K562 (cell line): ENCODE data around the gene HBM. TPM values are rescaled to one million over a fixed set of nuclear protein-coding genes. Genes with fewer than 3 reads are reported as not detected.
A peak's percentile ranks its signal among the peaks of the same experiment; 100 is the strongest.

Source experiments
- ARNT ChIP-seq, 2 experiments: fragments of 450-650 bp; IDR thresholded peaks; 2 replicates each; pipeline ENCODE4 v1.6.1; 2016; ENCODE audit warnings: mild to moderate bottlenecking in 1 of 2
- ATF3 ChIP-seq, 2 experiments: fragments of 450-650 bp in 1 of 2; sonication (generic) in 1 of 2; formaldehyde crosslinking in 1 of 2; IDR thresholded peaks in 1 of 2; conservative IDR thresholded peaks in 1 of 2; 2 replicates each; pipeline versions ENCODE4 v1.6.1 to v1.8.1; 2016 to 2023; ENCODE audit warnings: mild to moderate bottlenecking in 2 of 2, moderate library complexity in 2 of 2, inconsistent platforms in 1 of 2, missing genetic modification reagents in 1 of 2
- CREM ChIP-seq: IDR thresholded peaks from 2 replicates; pipeline ENCODE4 v1.6.1; 2014; ENCODE audit warnings: antibody characterized with exemption, low read depth
- CXXC5 ChIP-seq: fragments of 250-450 bp; sonication (Bioruptor Pico); IDR thresholded peaks from 2 replicates; pipeline ENCODE4 v1.8.0; 2022; ENCODE audit warnings: inconsistent platforms, mild to moderate bottlenecking, moderate library complexity
- DPF2 ChIP-seq: fragments of 450-650 bp; IDR thresholded peaks from 2 replicates; pipeline ENCODE4 v1.6.1; 2016
- EP300 ChIP-seq: IDR thresholded peaks from 2 replicates; pipeline ENCODE4 v1.6.1; 2012; ENCODE audit warnings: low read length, improper control_type of control experiment
- KLF1 ChIP-seq: fragments of 450-650 bp; IDR thresholded peaks from 2 replicates; pipeline ENCODE4 v1.6.1; 2016; ENCODE audit warnings: missing genetic modification characterization, missing compliant biosample characterization
- LEF1 ChIP-seq: fragments of 450-650 bp; IDR thresholded peaks from 2 replicates; pipeline ENCODE4 v1.6.1; 2016; ENCODE audit warnings: mild to moderate bottlenecking
- MAZ ChIP-seq, 2 experiments: fragments of 450-650 bp in 1 of 2; sonication (generic) in 1 of 2; formaldehyde crosslinking; IDR thresholded peaks in 1 of 2; conservative IDR thresholded peaks in 1 of 2; 2 replicates each; pipeline versions ENCODE4 v1.4.0 to v1.5.0; 2020; ENCODE audit warnings: mild to moderate bottlenecking in 1 of 2, missing genetic modification reagents in 1 of 2
- POLR2B ChIP-seq: fragments of 450-650 bp; IDR thresholded peaks from 2 replicates; pipeline ENCODE4 v1.6.1; 2018; ENCODE audit warnings: low read depth; ENCODE audit not compliant: partially characterized antibody
- SMARCA5 ChIP-seq: fragments of 450-650 bp; IDR thresholded peaks from 2 replicates; pipeline ENCODE4 v1.6.1; 2016
- SP1 ChIP-seq: sonication (generic); formaldehyde crosslinking; IDR thresholded peaks from 2 replicates; pipeline ENCODE4 v1.8.1; 2022; ENCODE audit warnings: mild to moderate bottlenecking, missing genetic modification reagents
- TCF3 ChIP-seq: sonication (generic); formaldehyde crosslinking; IDR thresholded peaks from 2 replicates; pipeline ENCODE4 v1.4.0; 2020; ENCODE audit warnings: mild to moderate bottlenecking, missing genetic modification reagents
- TRIM24 ChIP-seq, 2 experiments: fragments of 450-650 bp; IDR thresholded peaks; 2 replicates each; pipeline ENCODE4 v1.6.1; 2016
- VEZF1 ChIP-seq: fragments of 200-800 bp; sonication (Bioruptor generic); IDR thresholded peaks from 2 replicates; pipeline ENCODE4 v1.6.1; 2017; ENCODE audit warnings: missing genetic modification characterization, missing compliant biosample characterization
- ZFX ChIP-seq: sonication (generic); formaldehyde crosslinking; IDR thresholded peaks from 2 replicates; pipeline ENCODE4 v1.8.0; 2022; ENCODE audit warnings: mild to moderate bottlenecking, missing genetic modification reagents, moderate library complexity
- ZNF253 ChIP-seq: fragments of 250-450 bp; sonication (Bioruptor Pico); conservative IDR thresholded peaks from 2 replicates; pipeline ENCODE4 v1.6.1; 2021; ENCODE audit warnings: mild to moderate bottlenecking
- ZNF384 ChIP-seq: IDR thresholded peaks from 2 replicates; pipeline ENCODE4 v1.6.1; 2012; ENCODE audit warnings: low read depth, low read length, improper control_type of control experiment
- ZNF583 ChIP-seq: fragments of 250-450 bp; sonication (Bioruptor Pico); IDR thresholded peaks from 2 replicates; pipeline ENCODE4 v1.4.0; 2020
- ZNF76 ChIP-seq: fragments of 250-450 bp; sonication (Bioruptor Pico); IDR thresholded peaks from 2 replicates; pipeline ENCODE4 v1.4.0; 2020; ENCODE audit warnings: mild to moderate bottlenecking, moderate library complexity, borderline replicate concordance
- polyA plus RNA-seq, 8 experiments: library from polyadenylated mRNA; depleted of rRNA in 4 of 8; stranded (reverse) in 5 of 8; unstranded in 3 of 8; fragments of >200 nt; fragmentation: Nextera tagmentation in 2 of 8; fragmentation: Illumina TruSeq in 1 of 8; extraction: Ambion mirVana in 2 of 8; extraction: Trizol in 1 of 8; gene quantifications; 2 replicates each; pipeline versions ENCODE4 v1.2.1 to v1.2.3, GENCODE V29; 2011 to 2014; ENCODE audit warnings: inconsistent platforms in 1 of 8, missing spikeins in 1 of 8
- total RNA-seq, 7 experiments: library from RNA; depleted of rRNA in 6 of 7; stranded (reverse); fragments of >200 nt in 6 of 7; fragmentation: Illumina TruSeq in 2 of 7; extraction: Trizol in 2 of 7; gene quantifications; 2 replicates each; pipeline versions ENCODE4 v1.2.1 to v1.2.3, GENCODE V29; 2011 to 2021; ENCODE audit warnings: low replicate concordance in 1 of 7
- TF ChIP-seq, protein P1 (sequence below): sonication (generic); IDR thresholded peaks from 2 replicates; pipeline ENCODE4 v1.6.1; 2016
- TF ChIP-seq, protein P2 (sequence below): fragments of 250-450 bp; sonication (Bioruptor Pico); IDR thresholded peaks from 2 replicates; pipeline ENCODE4 v1.4.0; 2020

Gene HBM
- total and polyA plus RNA-seq, 9 of the 15 experiments (the other 6 are each of a cell fraction or from before 2014, with no cell fraction given), result not detected

DNA sequence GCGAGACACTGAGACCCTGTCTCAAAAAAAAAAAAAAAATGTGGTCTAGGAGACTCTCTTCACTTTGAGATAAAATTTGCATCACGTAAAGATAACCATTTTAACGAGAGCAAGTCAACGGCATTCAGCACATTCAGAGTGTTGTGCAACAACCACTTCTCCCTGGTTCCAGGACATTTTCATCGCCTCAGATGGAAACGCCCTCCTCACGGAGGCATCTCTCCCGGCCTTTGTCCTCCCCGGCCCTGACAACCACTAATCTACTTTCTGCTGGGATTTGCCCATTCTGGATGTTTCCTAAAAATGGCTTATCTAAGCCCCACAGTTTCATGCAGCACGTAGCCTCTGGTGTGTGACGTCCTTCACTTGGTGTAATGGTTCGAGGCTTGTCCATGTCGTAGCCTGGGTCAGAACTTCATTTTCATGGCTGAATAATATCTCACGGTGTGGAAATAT is 21.0 kb upstream of the HBM start (continued):
- 0 out of 2 replicates have a peak, but pooled peaks have one; percentile 68 for TF ChIP-seq SMARCA5
- TF ChIP-seq DPF2, result peak; percentile 76
- peak; percentile 26 to 73; a peak in 1 of 4 replicates for TF ChIP-seq ARNT (IDR thresholded peaks at IDR 0.05)
- TF ChIP-seq TCF3, result peak; percentile 86
- peak; percentile 52 for TF ChIP-seq ATF3 (IDR thresholded peaks at IDR 0.05)
- no peak for TF ChIP-seq ATF3 (CRISPR knock-in tag; conservative IDR thresholded peaks at IDR 0.05)
- peak; percentile 75 for TF ChIP-seq SP1 (CRISPR knock-in tag)
- TF ChIP-seq ZNF76 (CRISPR knock-in tag), result peak; percentile 72; the same call in 1 of the 2 replicates
- peak in 1 of 2 experiments; percentile 62; a peak in 2 of 4 replicates for TF ChIP-seq TRIM24 (IDR thresholded peaks at IDR 0.05)
- peak; percentile 37; the same call in 1 of the 2 replicates for TF ChIP-seq ZNF583 (CRISPR knock-in tag)
- 0 out of 2 replicates have a peak, but pooled peaks have one; percentile 21 for TF ChIP-seq ZNF384
- TF ChIP-seq EP300, result peak; percentile 65
- TF ChIP-seq, protein P1, sequence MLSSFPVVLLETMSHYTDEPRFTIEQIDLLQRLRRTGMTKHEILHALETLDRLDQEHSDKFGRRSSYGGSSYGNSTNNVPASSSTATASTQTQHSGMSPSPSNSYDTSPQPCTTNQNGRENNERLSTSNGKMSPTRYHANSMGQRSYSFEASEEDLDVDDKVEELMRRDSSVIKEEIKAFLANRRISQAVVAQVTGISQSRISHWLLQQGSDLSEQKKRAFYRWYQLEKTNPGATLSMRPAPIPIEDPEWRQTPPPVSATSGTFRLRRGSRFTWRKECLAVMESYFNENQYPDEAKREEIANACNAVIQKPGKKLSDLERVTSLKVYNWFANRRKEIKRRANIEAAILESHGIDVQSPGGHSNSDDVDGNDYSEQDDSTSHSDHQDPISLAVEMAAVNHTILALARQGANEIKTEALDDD, result peak; percentile 69
- TF ChIP-seq, protein P2, sequence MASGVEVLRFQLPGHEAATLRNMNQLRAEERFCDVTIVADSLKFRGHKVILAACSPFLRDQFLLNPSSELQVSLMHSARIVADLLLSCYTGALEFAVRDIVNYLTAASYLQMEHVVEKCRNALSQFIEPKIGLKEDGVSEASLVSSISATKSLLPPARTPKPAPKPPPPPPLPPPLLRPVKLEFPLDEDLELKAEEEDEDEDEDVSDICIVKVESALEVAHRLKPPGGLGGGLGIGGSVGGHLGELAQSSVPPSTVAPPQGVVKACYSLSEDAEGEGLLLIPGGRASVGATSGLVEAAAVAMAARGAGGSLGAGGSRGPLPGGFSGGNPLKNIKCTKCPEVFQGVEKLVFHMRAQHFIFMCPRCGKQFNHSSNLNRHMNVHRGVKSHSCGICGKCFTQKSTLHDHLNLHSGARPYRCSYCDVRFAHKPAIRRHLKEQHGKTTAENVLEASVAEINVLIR (CRISPR knock-in tag), result peak; percentile 61
- TF ChIP-seq LEF1, result peak; percentile 36; the same call in 1 of the 2 replicates
- TF ChIP-seq CXXC5 (CRISPR knock-in tag), result peak; percentile 73
- TF ChIP-seq KLF1, result peak; percentile 72; the same call in 1 of the 2 replicates
- TF ChIP-seq POLR2B, result no peak
- TF ChIP-seq VEZF1 (CRISPR knock-in tag), result 0 out of 2 replicates have a peak, but pooled peaks have one; percentile 29
- peak; percentile 89 for TF ChIP-seq CREM
- no peak for TF ChIP-seq ZNF253 (CRISPR knock-in tag)
- TF ChIP-seq MAZ (CRISPR knock-in tag; conservative IDR thresholded peaks at IDR 0.05 in 1 of 2, IDR thresholded peaks at IDR 0.05 in 1 of 2), result peak in 1 of 2 experiments; percentile 44; a peak in 2 of 4 replicates
- peak; percentile 27; the same call in 1 of the 2 replicates for TF ChIP-seq ZFX (CRISPR knock-in tag)
